GM21526 (cell line): ENCODE results near the gene TPSAB1.

Experiments
- ATAC-seq: cut with Tn5 transposase; IDR thresholded peaks from one replicate; pipeline ENCODE4 v1.9.1; 2021; ENCODE audit warnings: moderate library complexity; ENCODE audit not compliant: unreplicated experiment, low FRiP score

Gene TPSAB1

GRCh38 chr16:1209081-1209480, 31.4 kb upstream of the TPSAB1 start:
- ATAC-seq = no peak

- ATAC-seq = no peak
Observed at GRCh38 chr16:1210461-1210860, 30.0 kb upstream of the TPSAB1 start.

GRCh38 chr16:1211451-1212268, 28.8 kb upstream of the TPSAB1 start:
- no peak for ATAC-seq

GRCh38 chr16:1212616-1213194, 27.8 kb upstream of the TPSAB1 start:
- ATAC-seq = no peak

- no peak for ATAC-seq
Observed at GRCh38 chr16:1213231-1213630, 27.3 kb upstream of the TPSAB1 start.

- no peak for ATAC-seq
Observed at GRCh38 chr16:1213796-1214372, 26.6 kb upstream of the TPSAB1 start.

- no peak for ATAC-seq
Observed at GRCh38 chr16:1214719-1215118, 25.8 kb upstream of the TPSAB1 start.

- no peak for ATAC-seq
Observed at GRCh38 chr16:1215574-1216295, 24.8 kb upstream of the TPSAB1 start.

GRCh38 chr16:1216296-1216619, 24.2 kb upstream of the TPSAB1 start:
- no peak for ATAC-seq

GRCh38 chr16:1216681-1217400, 23.7 kb upstream of the TPSAB1 start:
- ATAC-seq = no peak

GRCh38 chr16:1217526-1217925, 23.0 kb upstream of the TPSAB1 start:
- ATAC-seq = no peak

GRCh38 chr16:1218061-1218929, 22.2 kb upstream of the TPSAB1 start:
- no peak for ATAC-seq

- ATAC-seq = no peak
Observed at GRCh38 chr16:1218930-1219611, 21.4 kb upstream of the TPSAB1 start.

- no peak for ATAC-seq
Observed at GRCh38 chr16:1220098-1220728, 20.3 kb upstream of the TPSAB1 start.

GRCh38 chr16:1220841-1221627, 19.5 kb upstream of the TPSAB1 start:
- no peak for ATAC-seq

GRCh38 chr16:1221628-1222552, 18.6 kb upstream of the TPSAB1 start:
- ATAC-seq = no peak
